Stimulated activated CD8-positive, alpha-beta memory T cell treated with anti-CD3 and anti-CD28 coated beads, Interleukin-7, amount 100 ng/mL, for 1 hour (primary cell): ENCODE data around the gene NMT1.

Source experiments
- DNase-seq, 2 donors: peaks; one replicate each; pipeline ENCODE4 v3.0.0-alpha.2; 2020; ENCODE audit warnings: low read depth in 2 of 2

The NMT1 gene

DNA sequence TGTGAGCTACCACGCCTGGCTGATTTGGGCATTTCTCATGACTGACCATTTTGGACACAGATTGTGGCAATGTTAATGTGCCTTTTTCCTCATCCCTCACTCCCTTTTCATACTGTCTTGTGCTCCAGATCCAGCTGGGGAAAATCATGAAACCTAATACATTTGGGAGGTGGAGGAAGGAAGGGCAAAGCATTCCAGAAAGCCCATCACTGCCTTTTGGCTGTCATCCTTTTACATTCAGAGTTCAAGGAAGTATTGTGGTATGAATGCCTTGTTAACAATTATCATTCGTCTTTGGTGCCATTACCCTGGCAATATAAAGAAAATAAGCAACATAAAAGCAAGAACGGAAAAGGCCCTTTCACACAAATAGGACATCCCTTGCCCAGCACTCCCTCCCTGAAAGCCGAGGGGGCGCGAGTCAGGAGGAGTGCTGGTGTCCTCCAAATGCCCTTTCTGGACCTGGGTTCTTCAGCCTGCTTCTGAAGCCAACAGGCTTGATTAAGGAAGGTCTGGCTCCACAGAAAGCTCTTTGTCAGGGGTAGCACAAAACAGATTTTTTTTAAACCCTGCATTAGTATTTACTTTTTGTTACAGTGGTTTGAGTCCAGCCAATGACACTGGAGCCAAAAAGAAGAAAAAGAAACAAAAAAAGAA is 20.1 kb downstream of the NMT1 start:
- no peak for DNase-seq

DNA sequence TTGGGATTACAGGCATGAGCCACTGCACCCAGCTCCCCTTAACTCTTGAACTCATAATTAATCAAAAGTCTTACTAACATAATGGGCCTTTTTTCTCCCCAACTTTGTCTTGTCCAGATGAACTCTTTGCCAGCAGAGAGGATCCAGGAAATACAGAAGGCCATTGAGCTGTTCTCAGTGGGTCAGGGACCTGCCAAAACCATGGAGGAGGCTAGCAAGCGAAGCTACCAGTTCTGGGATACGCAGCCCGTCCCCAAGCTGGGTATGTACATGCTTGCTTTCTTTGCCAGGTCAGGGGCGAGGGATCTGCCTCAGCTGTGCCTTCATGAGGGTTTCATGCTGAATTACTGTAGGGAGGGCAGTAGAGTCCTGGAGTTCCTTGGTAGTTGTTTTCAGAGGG is 25.3 kb downstream of the NMT1 start:
- no peak for DNase-seq

DNA sequence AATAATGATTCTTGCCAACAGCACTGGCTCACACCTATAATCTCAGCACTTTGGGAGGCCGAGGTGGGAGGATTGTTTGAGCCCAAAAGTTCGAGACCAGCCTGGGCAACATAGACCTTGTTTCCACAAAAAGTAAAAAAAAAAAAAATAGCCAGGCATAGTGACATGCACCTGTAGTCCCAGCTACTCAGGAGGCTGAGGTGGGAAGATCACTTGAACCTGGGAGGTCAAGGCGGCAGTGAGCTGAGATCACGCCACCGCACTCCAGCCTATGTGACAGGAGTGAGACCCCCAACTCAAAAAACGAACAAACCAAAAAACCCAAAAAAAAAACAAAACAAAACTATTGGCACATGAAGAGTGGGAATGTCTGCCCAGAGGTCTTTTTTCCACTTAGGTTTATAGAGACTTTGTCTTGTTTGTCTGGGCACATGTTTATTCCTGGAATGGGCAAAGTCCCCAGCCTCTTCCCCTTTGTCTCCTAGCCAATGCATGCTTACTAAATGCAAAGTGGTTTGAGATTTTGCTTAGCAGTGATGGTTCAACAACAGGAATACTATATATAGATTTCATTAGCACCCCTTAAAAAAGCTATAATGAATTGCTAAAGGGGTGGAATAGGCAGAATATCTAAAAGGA is 25.9 kb downstream of the NMT1 start:
- DNase-seq, result no peak

DNA sequence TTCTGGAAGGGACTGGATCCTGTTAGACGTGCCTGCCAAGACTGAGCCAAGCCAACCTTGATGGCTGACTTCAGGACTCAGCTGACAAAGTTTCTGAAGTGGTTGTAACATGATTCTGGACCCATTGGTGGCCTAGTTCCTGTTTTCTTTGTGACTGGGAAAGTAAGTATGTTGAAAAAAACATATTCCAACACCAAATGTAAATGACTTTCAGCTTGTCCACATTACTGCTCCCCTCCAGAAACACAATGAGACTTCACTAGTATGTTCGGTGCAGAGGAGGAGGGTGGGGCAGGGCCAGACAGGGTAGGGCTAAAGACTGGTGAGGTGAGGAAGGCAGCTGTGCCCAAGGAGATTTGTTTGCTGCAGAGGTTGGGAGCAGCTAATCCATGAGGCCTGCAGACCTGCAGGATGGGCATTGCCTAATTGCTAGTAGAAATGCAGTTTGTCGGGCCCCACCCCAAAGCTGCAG is 26.4 kb downstream of the NMT1 start:
- DNase-seq, result no peak

DNA sequence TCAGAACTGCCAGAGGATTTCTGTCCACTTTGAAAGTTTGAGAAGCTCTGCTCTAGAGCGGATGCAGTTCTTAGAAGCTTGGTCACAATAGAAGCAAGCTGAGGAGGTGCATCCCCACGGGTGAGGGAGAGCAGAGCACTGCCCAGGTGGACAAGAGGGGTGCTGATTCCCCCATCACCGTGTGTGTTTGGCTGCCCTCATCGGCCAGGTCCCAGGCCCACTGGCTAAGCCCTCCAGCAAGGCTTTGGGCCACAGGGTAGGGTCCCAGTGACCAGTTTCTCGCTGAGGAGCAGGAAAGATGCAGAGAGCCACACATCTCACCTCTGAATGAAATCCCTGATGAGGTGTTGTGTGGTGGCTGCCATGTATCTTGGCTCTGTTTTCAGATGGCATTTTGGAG is 26.9 kb downstream of the NMT1 start:
- no peak for DNase-seq

DNA sequence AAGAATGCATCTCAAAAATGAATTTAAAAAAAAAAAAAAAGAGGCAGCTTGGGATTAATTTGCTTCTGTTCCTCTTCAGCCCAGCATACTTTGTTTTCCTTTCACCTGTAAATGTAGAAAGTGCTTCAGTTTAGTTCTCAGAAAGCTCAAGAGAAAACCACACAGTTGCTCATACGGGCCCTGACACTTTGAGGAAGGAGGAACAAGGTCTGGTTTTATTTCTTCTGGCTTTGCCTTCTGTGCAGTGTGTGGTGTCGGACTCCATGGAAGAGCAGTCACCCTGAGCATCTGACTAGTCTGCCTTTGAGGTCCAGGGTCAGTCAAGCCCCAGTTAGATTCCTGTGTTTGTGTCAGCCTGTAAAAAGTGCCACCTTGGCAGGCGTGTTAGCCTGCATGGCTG is 27.6 kb downstream of the NMT1 start:
- DNase-seq, result no peak

DNA sequence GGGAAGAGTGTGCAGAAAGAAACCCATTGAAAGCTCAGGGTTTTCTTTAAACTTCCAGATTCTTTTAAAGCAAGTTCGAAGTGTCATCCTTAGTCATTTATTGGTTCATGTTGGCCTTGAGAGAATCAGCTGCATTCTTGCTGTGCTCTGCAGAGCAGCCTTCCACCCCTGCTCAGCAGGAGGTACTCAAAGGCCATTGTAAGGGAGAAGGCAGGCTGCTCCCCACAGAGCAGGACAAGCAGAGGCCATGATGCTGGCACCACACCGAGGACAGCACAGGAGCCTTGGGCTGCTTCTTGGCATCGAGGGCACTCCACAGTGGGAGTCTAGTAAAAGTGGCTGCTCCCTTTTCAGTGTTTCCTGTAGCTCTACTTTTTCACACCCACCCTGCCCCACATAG is 29.6 kb downstream of the NMT1 start:
- no peak for DNase-seq

DNA sequence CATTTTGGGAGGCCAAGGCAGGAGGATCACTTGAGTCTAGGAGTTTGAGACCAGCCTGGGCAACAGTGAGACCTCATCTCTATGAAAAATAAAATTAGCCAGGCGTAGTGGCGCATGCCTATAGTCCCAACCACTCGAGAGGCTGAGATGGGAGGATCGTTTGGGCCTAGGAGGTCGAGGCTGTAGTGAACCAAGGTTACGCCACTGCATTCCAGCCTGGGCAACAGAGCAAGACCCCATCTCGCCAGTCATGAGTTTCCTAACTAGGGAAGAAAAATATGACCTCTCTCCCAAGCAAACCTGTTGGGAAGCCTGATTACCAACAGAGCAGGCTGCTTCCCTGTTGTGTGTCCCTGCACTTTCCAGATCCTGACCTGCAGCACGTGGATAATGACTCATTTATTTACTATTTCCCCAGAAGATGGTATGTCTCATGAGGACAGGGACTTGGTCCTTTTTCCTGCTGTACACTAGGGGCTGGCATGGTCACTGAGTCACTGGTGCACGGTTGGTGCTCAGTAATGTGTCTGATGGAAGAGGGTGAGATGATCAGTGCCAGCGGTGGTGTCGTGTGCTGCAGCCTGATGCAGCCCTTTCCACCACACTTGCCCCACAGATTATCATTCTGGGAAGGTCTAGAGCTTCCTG is 30.8 kb downstream of the NMT1 start:
- no peak for DNase-seq

DNA sequence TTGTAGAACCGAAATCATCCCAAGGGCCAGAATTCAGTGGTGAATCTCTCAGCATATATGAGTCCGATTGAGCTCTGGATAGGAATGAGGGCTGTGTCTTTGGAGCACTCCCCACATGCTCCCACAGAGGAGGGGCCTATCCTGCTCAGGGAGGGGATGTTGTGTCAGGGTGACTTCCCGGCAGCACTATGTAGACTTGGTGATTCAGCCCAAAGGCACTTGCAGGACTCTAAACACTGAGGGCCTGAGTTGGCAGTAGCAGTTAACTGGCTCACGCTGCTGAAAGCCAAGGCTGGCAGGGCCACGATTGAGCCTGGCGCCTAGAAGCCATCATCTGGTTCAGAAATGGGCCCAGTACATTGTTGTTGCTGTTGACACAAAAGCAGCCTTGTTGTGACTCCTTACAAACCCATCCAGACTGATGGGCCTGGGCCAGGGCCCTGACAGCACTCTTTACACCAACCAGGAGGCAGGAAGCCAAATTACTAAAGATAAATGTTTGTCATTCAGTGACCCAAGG is 31.9 kb downstream of the NMT1 start:
- DNase-seq, result no peak

DNA sequence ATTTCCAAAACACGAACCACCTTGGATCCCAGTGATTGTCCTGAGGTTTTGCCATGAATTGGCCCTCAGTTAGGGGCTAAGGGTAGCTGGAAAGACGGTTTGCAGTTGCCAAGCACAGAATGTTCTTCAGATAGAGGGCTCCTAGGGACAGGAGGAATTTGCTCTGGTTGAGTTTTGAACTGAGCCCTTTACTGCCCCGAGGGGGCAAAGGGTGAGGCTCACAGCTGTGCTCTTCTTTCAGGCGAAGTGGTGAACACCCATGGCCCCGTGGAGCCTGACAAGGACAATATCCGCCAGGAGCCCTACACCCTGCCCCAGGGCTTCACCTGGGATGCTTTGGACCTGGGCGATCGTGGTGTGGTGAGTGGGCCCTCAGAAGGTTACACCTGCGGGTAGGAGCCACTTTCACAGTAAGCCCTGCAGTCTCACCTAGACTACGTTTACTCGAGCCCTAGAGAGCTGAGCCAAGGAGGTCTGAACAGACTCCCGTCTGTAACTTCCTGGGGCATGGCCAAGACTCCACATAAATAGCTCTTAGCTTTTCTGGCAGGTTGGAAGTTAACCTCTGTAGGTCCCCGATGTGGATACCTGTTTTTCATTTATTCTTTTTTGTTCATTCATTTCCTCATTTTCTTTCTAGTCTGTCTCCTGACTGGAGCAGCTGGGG is 32.5 kb downstream of the NMT1 start:
- DNase-seq, result no peak

DNA sequence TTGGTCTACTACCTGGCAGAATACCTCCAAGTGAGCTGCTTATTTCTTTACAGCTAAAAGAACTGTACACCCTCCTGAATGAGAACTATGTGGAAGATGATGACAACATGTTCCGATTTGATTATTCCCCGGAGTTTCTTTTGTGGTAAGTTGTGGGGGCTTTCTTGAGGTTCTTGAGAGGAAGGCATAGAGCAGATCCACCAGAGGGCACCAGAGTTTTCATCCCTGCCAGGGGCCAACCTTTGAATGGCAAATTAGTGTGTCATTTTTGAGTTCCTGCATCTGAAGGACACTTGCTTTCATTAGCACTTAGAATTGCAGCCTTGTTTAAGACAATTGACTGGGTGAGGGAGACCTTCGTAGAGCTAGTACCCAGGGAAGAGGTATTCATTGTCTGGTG is 35.0 kb downstream of the NMT1 start:
- no peak for DNase-seq

DNA sequence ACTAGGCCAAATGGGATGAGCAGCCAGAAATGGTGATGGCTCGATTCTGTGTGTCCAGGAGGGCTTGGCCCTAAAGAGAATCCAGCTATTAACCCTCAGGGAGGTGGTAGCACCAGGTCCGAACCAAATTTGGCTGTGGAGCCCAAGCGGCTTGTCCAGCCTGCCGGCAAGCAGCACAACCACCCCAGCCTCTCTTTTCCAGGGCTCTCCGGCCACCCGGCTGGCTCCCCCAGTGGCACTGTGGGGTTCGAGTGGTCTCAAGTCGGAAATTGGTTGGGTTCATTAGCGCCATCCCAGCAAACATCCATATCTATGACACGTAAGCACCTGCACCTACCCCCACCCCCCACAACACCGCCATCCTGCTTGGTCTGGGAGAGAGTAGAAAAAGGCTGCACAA is 35.8 kb downstream of the NMT1 start:
- no peak for DNase-seq

DNA sequence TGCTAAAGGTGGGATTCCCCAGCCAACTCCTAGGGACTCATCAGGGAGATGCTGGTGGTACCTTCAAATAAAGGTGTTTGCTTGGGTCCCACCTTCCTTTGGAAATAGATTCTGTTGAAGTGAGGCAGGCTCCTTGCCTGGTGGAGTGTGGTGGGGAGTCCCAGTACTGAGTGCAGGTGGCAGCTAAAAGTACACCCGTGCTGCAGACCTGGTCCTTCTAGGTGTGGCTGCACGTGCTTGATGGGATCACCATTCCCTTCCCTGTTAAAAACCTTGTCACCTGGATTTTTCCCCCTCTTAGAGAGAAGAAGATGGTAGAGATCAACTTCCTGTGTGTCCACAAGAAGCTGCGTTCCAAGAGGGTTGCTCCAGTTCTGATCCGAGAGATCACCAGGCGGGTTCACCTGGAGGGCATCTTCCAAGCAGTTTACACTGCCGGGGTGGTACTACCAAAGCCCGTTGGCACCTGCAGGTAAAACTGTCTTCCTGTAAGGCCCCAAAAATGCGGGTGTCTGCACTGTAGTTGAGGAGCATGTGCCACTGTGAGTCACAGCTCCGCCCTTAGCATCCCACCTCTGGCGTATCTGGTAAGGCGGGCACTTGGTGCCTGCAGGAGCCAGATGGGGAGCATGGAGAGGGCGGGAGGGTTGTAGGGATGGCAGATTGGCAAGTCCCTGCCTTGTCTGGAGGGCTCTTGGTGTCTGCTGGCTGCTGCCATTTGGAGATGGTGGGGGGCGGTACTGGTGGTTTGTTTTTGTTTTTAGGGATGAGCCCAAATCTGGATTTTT is 37.2 kb downstream of the NMT1 start:
- no peak for DNase-seq

DNA sequence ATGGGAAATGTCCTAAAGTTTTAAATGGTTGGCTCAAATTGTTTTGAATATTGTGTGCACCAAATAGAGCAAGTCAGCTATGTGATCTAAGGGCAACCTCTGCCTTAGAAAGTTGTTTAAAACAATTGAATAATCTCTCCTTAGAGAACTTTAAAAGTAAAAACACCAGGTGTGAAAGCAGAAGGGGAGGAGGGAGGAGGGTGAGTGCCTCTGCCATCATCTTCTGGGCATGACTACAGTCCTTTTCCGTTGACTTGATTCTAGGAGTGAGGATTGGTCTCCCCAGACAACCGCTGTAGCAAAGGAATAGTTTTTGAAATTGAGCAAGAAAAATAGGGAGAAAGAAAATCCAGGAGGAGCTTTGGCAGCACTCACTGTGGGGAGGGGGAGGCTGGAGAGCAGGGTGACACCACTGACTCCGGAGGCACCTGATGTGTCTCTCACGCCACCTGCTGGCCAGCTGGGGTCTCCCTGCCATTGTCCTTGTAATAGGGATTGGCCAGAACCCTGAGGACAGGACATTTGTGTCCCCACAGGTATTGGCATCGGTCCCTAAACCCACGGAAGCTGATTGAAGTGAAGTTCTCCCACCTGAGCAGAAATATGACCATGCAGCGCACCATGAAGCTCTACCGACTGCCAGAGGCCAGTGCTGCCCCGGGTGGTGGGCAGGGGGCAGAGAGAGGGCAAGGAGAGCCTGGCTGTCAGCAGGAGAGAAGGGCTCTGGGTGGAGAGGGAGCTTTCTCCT is 37.9 kb downstream of the NMT1 start:
- peak; percentile 41 to 59 for DNase-seq

DNA sequence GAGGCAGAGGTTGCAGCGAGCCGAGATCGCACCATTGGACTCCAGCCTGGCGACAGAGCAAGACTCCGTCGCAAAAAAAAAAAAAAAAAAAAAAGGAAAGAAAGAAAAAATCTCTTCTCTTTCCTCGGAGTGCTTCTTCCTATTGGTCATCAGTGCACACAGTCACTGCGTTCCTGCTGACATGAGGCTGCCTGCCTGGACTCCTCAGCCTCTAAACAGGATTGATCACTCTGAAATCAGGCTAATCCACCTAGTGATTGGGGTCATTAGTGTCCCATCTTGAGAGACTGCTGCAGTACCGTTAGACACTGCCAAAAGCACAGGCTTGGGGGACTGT is 40.4 kb downstream of the NMT1 start:
- no peak for DNase-seq

DNA sequence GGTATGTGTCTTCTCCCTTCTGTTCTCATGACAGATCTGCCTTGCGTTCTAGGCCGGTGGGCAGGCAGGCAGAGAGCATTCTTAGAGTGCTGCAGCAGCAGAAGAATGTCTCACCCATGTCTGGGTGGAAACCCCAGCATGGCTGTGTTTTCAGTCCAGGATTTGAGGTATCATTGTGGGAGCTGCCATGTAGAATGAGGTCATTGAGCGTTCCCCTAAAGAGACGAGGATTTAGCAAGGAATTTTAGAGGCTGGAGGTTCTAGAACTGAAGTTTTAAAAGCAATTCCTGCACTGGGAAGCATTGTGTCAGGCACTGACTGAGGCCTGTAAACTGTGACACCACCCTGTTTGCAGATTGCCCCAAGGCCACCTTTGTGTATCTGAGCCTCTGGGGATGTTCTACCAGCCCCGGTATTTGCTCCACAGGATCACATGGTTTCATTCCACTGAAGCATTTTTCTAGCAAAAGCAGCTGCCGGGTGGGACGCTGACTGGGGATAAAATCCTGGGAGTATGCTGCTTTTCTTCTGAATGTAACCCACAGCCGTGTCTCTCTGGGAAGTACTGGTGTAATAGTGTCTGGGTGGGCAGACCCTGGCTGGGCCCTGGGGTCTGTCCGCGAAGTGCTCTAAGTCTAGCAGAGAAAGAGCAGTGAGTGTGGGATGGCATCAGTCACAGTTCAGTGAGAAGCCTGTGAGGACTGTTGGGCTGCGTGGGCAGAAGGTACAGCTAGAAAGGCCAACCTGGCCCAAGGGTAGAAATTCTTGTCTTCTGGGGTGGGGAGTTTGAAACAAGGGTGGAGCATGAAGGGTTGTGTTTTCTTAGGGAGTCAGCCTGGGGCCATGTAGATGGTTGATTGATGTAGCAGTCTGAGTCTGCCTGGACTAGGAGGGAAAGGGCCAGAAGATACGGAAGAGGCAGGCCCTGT is 41.0 kb downstream of the NMT1 start:
- DNase-seq, result no peak

DNA sequence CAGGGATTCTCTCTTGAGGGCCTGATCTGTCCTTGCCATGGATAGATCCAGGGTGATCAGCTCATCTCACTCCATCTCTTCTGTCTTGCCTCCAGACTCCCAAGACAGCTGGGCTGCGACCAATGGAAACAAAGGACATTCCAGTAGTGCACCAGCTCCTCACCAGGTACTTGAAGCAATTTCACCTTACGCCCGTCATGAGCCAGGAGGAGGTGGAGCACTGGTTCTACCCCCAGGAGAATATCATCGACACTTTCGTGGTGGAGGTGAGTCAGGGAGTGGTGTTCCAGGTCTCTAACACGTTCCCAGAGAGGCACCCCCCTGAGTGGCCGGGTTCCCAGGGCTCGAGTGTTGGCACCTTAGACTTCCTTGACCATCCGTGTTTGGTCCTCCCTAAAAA is 41.7 kb downstream of the NMT1 start:
- DNase-seq, result no peak

DNA sequence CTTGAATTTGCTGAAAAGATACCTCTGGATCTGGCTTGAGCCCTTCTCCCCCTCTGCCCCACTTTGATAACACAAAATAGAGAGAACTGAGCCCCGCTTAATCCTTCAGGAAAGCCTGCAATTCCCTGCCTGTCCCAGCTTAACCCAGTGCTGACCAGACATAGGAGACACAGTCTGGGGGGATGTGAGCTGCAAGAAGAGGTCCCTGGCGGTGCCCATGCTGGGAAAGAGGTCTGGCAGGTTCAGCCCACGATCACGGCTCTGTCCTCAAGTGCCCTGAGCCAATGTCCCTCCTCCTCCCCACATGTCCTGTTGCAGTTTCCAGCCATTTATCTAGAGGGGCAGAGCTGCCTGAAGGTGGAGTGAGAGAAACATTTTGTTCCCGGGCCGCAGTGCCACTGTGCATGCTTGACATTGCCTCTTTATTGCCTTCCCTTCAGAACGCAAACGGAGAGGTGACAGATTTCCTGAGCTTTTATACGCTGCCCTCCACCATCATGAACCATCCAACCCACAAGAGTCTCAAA is 42.2 kb downstream of the NMT1 start:
- no peak for DNase-seq

DNA sequence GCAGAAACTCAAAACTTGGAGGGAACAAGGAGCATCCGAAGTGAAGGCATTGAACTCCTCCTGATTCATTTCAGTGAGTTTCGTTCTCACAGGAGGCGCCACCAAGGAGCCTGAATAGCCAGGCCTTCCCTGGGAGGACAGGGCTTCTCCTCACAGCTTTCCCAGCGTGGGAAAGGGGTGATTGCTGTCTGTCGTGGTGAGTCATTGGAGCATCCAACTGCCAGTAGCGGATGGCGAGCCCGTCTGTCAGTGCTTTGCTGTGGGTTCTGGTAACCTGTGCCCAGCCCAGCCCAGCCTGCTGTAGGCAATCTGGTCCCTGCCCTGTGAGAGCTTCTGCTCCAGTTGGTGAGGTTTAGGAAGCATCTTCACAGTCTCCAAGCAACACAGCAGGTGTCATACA is 42.9 kb downstream of the NMT1 start:
- DNase-seq, result no peak

DNA sequence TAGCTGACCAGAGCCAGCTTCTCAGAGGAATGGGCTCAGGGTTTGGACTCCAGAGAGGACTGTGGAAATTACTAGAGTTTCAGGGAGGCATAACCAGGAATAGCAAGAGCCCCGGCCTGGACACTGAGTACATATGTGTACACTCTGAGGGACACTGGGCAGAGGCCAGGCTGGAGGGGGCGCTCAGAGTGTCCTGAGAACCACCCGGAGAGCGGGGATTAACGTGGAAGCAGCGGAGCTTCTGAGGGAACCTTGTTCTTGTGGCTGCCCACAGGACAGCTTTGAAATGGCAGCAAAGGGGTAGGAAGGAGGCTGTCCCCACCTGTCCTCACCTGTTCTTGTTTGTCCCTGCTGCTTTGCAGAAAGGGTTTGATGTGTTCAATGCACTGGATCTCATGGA is 43.4 kb downstream of the NMT1 start:
- DNase-seq, result no peak
